GM13976 (cell line): ENCODE data around the gene HMGB4.

Source experiments
- DNase-seq: peaks from one replicate; pipeline ENCODE4 v3.0.0; 2012; ENCODE audit warnings: low spot score
- CTCF ChIP-seq: IDR thresholded peaks from 2 replicates; pipeline ENCODE4 v1.5.1; 2012; ENCODE audit warnings: borderline replicate concordance, mild to moderate bottlenecking; ENCODE audit not compliant: insufficient read depth; ENCODE audit errors: extremely low read depth, missing control alignments, control extremely low read depth
- in situ Hi-C: fragments of 300-500 bp; cut with MboI; formaldehyde crosslinking; loops from one replicate; pipeline ENCODE4 v1.12.0; 2022; ENCODE audit warnings: low sequenced_read_pairs, mixed read lengths, inconsistent platforms; ENCODE audit not compliant: unreplicated experiment

The HMGB4 gene

GRCh38 chr1:33826311-33826710 is 37.6 kb upstream of the HMGB4 start:
- TF ChIP-seq CTCF: no peak
- in situ Hi-C loops: no loop called here
- no peak for DNase-seq

GRCh38 chr1:33826711-33827110 is 37.2 kb upstream of the HMGB4 start:
- no peak for TF ChIP-seq CTCF
- in situ Hi-C loops: no loop called here
- no peak for DNase-seq

- no peak for DNase-seq
- in situ Hi-C loops: no loop called here
- no peak for TF ChIP-seq CTCF
These were observed 35.8 kb upstream of the HMGB4 start for GRCh38 chr1:33828059-33828458.

- TF ChIP-seq CTCF: no peak
- DNase-seq: no peak
- in situ Hi-C loops: no loop called here
These were observed 35.2 kb upstream of the HMGB4 start for GRCh38 chr1:33828654-33829053.

- DNase-seq: no peak
- in situ Hi-C loops: no loop called here
- no peak for TF ChIP-seq CTCF
These were observed 27.0 kb upstream of the HMGB4 start for GRCh38 chr1:33836911-33837310.

GRCh38 chr1:33837635-33838034 is 26.2 kb upstream of the HMGB4 start:
- DNase-seq: no peak
- in situ Hi-C loops: no loop called here
- no peak for TF ChIP-seq CTCF

GRCh38 chr1:33841494-33841893 is 22.4 kb upstream of the HMGB4 start:
- in situ Hi-C loops: no loop called here
- DNase-seq: no peak
- TF ChIP-seq CTCF: no peak
